ENCODE results near the gene LRRC3. TPM values are rescaled to one million over a fixed set of nuclear protein-coding genes. Genes with fewer than 3 reads are reported as not detected.

The LRRC3 gene
- total and polyA plus RNA-seq, 2 of the 4 experiments (the other 2 are of a cell fraction), result under 0.01 to 0.38 TPM

DNA sequence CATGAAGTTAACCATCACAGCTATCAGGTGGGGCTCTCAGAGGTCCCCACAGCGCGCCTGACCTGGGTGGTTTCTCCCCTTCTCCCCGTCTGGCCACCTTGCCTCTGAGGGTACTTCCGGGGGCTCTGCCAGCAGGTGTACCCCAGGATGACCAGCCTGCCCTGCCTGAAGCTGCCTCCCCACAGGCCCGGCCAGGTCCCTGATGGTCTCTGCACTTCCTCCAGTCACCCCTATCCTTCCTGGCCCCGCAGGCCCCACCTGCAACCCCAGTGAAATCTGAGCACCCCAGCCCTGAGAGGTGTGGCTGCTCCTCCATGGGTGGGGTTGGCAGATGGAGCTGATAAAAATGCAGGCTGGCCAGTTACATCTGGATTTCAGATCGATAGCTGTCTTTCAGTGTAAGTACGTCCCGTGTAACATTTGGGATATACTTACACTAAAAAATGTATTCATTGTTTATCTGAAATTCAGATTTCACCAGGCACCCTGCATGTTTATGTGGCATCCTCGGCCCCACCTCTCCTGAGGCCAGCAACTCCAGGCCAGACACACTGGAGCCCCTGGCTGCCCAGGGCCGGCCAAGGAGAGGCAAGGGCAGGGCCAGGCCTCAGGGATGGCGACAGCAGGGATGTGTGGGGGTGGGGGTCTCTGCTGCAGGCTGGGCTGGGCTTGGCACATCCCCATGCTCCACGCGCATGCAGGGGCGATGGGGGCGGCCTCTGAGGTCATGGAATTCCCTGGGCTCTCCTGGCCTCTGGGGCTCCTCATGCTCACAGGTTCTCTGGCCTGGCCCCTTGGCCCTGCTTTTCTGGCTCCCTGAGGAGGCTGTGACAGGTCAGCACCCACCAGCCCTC is 25.1 kb downstream of the LRRC3 start:
- ChIA-PET POLR2A (ENCODE audit: unreplicated experiment) (no interaction called here), CTCF (no interaction called here)
- no peaks in the 10 kb centered on the region for H3K9me1 ChIP-seq (ENCODE audit: insufficient read depth, low read length)
- H2AFZ ChIP-seq (replicated peaks; ENCODE audit: low read length, poor library complexity), result no peak overlapping the region
- H2BK20ac ChIP-seq (ENCODE audit: low read depth, low read length), result no peak overlapping the region
- WGBS, 2 experiments (ENCODE audit: extremely low coverage in 2 of 2, insufficient read length in 1 of 2), result 62% methylated on average over 2 of the region's 16 CpGs; no CpG with 5 or more reads in 1 of the 2 experiments
- TF ChIP-seq, protein P1, sequence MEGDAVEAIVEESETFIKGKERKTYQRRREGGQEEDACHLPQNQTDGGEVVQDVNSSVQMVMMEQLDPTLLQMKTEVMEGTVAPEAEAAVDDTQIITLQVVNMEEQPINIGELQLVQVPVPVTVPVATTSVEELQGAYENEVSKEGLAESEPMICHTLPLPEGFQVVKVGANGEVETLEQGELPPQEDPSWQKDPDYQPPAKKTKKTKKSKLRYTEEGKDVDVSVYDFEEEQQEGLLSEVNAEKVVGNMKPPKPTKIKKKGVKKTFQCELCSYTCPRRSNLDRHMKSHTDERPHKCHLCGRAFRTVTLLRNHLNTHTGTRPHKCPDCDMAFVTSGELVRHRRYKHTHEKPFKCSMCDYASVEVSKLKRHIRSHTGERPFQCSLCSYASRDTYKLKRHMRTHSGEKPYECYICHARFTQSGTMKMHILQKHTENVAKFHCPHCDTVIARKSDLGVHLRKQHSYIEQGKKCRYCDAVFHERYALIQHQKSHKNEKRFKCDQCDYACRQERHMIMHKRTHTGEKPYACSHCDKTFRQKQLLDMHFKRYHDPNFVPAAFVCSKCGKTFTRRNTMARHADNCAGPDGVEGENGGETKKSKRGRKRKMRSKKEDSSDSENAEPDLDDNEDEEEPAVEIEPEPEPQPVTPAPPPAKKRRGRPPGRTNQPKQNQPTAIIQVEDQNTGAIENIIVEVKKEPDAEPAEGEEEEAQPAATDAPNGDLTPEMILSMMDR (conservative IDR thresholded peaks at IDR 0.05; ENCODE audit: low read depth, low read length), result no peak
- TF ChIP-seq, protein P2, sequence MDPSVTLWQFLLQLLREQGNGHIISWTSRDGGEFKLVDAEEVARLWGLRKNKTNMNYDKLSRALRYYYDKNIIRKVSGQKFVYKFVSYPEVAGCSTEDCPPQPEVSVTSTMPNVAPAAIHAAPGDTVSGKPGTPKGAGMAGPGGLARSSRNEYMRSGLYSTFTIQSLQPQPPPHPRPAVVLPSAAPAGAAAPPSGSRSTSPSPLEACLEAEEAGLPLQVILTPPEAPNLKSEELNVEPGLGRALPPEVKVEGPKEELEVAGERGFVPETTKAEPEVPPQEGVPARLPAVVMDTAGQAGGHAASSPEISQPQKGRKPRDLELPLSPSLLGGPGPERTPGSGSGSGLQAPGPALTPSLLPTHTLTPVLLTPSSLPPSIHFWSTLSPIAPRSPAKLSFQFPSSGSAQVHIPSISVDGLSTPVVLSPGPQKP (IDR thresholded peaks at IDR 0.05; ENCODE audit: borderline replicate concordance, low read depth, low read length), result no peak
- TF ChIP-seq BHLHE40 (IDR thresholded peaks at IDR 0.05; ENCODE audit: low read depth, low read length), result no peak
- TF ChIP-seq NFE2L2 (IDR thresholded peaks at IDR 0.05; ENCODE audit: low read depth, low read length), result no peak
- TF ChIP-seq CEBPB (IDR thresholded peaks at IDR 0.05; ENCODE audit: low read depth, low read length), result no peak
- no peak for TF ChIP-seq CHD1 (IDR thresholded peaks at IDR 0.05; ENCODE audit: low read depth, low read length)
- no peak for TF ChIP-seq MXI1 (IDR thresholded peaks at IDR 0.05; ENCODE audit: borderline replicate concordance, low read depth, low read length)
- TF ChIP-seq RCOR1 (IDR thresholded peaks at IDR 0.05; ENCODE audit: insufficient replicate concordance, low read length), result no peak
- TF ChIP-seq MAZ (IDR thresholded peaks at IDR 0.05; ENCODE audit: borderline replicate concordance, low read depth, low read length), result no peak
- H3K56ac ChIP-seq (ENCODE audit: extremely low read depth, insufficient read depth, low read length), result no peak overlapping the region
- H2BK5ac ChIP-seq (ENCODE audit: low read depth, low read length, poor library complexity, severe bottlenecking), result no peak overlapping the region
- no peak overlapping the region for H3K14ac ChIP-seq (replicated peaks; ENCODE audit: low read depth, low read length)
- no peak overlapping the region for H2BK120ac ChIP-seq (ENCODE audit: low read depth, low read length)
- no peak overlapping the region for H3K18ac ChIP-seq (ENCODE audit: low read depth, low read length)
- H2AK5ac ChIP-seq (ENCODE audit: low read depth, low read length), result no peak overlapping the region
- H4K5ac ChIP-seq (ENCODE audit: low read depth, low read length), result no peak overlapping the region
- no TSS peak for BruUV-seq (replicated peaks)
- H4K8ac ChIP-seq (ENCODE audit: low read depth in 2 of 2, low read length in 2 of 2), result no peak overlapping the region
- H3K36me3 ChIP-seq (ENCODE audit: control insufficient read depth, insufficient read depth, low read length), result no peaks in the 10 kb centered on the region
- no peaks in the 10 kb centered on the region for H3K4me1 ChIP-seq (ENCODE audit: control insufficient read depth, insufficient read depth, low read length)
- H2AK9ac ChIP-seq (replicated peaks; ENCODE audit: low read depth, low read length, poor library complexity), result no peak overlapping the region
- no peak overlapping the region for H3K4me3 ChIP-seq (ENCODE audit: insufficient read depth, low read depth, low read length)
- no peaks in the 10 kb centered on the region for H3K79me1 ChIP-seq (ENCODE audit: low read depth in 1 of 2, low read length in 2 of 2)
- intact Hi-C loops (cut with micrococcal nuclease), result loop anchor here (10.0 kb wide), 1 partner anchor 146 kb away; the partner anchor contains the start of gene CFAP410
- dilution Hi-C loops (cut with HindIII; ENCODE audit: low sequenced_read_pairs, unreplicated experiment), result no loop called here
- in situ Hi-C loops (cut with MboI; ENCODE audit: low sequenced_read_pairs), result no loop called here
- H3K9ac ChIP-seq (ENCODE audit: low read depth, low read length), result no peak overlapping the region
- DNase-seq (no peak), ATAC-seq (ENCODE audit: low read depth) (no peak)
- H3K23ac ChIP-seq (ENCODE audit: low read depth, low read length), result no peak overlapping the region
- H4K91ac ChIP-seq (ENCODE audit: insufficient read depth, low read depth, low read length), result no peak overlapping the region
- H3K27me3 ChIP-seq (ENCODE audit: control insufficient read depth, insufficient read depth, low read length), result peaks cover 10% of the 10 kb centered on the region
- H3K9me3 ChIP-seq (ENCODE audit: control insufficient read depth, insufficient read depth, low read length), result no peaks in the 10 kb centered on the region
- H2BK15ac ChIP-seq (ENCODE audit: low read depth, low read length), result no peak overlapping the region
- no peaks in the 10 kb centered on the region for H4K20me1 ChIP-seq (ENCODE audit: insufficient read depth, low read length)
- H3K4ac ChIP-seq (ENCODE audit: low read depth, low read length), result no peak overlapping the region
- H3K4me2 ChIP-seq (ENCODE audit: low read depth, low read length), result no peak overlapping the region
- no peak overlapping the region for H3K27ac ChIP-seq (ENCODE audit: insufficient read depth, low read length)

Data from IMR-90 (cell line).